Renal cortex interstitium (tissue), 11 donors: ENCODE results near the gene AGT. TPM values are rescaled to one million over a fixed set of nuclear protein-coding genes. Genes with fewer than 3 reads are reported as not detected.
"Not testable (repeated sequence)": the region's sequence is repeated elsewhere in the genome, so short reads cannot be mapped to it uniquely, and the experiment has no call there.

Experiments
- DNase-seq, 11 donors: peaks; one replicate each; pipeline ENCODE4 v3.0.0-alpha.2; 2013; ENCODE audit warnings: low read depth in 9 of 11, low spot score in 4 of 11; ENCODE audit errors: extremely low read depth in 1 of 11
- polyA plus RNA-seq, 3 donors: library from polyadenylated mRNA; unstranded; fragments of 120-200 nt; gene quantifications; one replicate each; pipeline ENCODE4 v1.2.1, GENCODE V29; 2013; ENCODE audit not compliant: insufficient read length in 3 of 3

Gene AGT
- polyA plus RNA-seq, 3 donors, result 25.6 to 49.8 (median 41.2) TPM

- no peak for DNase-seq
Measured at GRCh38 chr1:230749150-230749549, 35.2 kb upstream of the AGT start.

GRCh38 chr1:230747890-230748800, 34.2 kb upstream of the AGT start:
- DNase-seq, result no peak

GRCh38 chr1:230747127-230747730, 33.3 kb upstream of the AGT start, which contains the start of gene CAPN9:
Gene CAPN9, plus strand, starts transcription at chr1:230747388. Its CDS starts 109 bp downstream, at chr1:230747497.
- no peak for DNase-seq

GRCh38 chr1:230746617-230747016, 32.7 kb upstream of the AGT start:
- DNase-seq, result no peak

GRCh38 chr1:230745071-230745470, 31.1 kb upstream of the AGT start:
- DNase-seq, result no peak

GRCh38 chr1:230744382-230744781, 30.5 kb upstream of the AGT start:
- no peak for DNase-seq

- no peak for DNase-seq
Measured at GRCh38 chr1:230743899-230744298, 30.0 kb upstream of the AGT start.

GRCh38 chr1:230739564-230740290, 25.8 kb upstream of the AGT start:
- no peak for DNase-seq

GRCh38 chr1:230737622-230738262, 23.8 kb upstream of the AGT start:
- DNase-seq, result no peak

- DNase-seq, result no peak
Measured at GRCh38 chr1:230735447-230735846, 21.5 kb upstream of the AGT start.

GRCh38 chr1:230730977-230731376, 17.1 kb upstream of the AGT start:
- DNase-seq, result no peak

GRCh38 chr1:230728710-230729392, 14.9 kb upstream of the AGT start:
- DNase-seq, result no peak

- no peak for DNase-seq
Measured at GRCh38 chr1:230725256-230726012, 11.5 kb upstream of the AGT start.

- not testable (repeated sequence) for DNase-seq
Measured at GRCh38 chr1:230721849-230722522, 8.1 kb upstream of the AGT start.

GRCh38 chr1:230717251-230717650, 3.3 kb upstream of the AGT start:
- no peak for DNase-seq

- DNase-seq, result not testable (repeated sequence)
Measured at GRCh38 chr1:230716453-230716852, 2.5 kb upstream of the AGT start.

GRCh38 chr1:230715510-230715909, 1.6 kb upstream of the AGT start:
- DNase-seq, result no peak

- no peak for DNase-seq
Measured at GRCh38 chr1:230713547-230713914, 391 bp downstream of the AGT start.
